Cortex of kidney (tissue), 1 donor: ENCODE results near the gene SRSF1.
"Not testable (repeated sequence)": the region's sequence is repeated elsewhere in the genome, so short reads cannot be mapped to it uniquely, and the experiment has no call there.

ENCODE experiments used
- DNase-seq: peaks from one replicate; lab custom pipeline; 2025; lab: John Stamatoyannopoulos, UW

Gene SRSF1

GRCh38 chr17:57988301-57989250 is 18.5 kb downstream of the SRSF1 start:
- DNase-seq = no peak

GRCh38 chr17:57987581-57988300 is 19.3 kb downstream of the SRSF1 start, which contains the start of gene VEZF1:
Gene VEZF1, minus strand, starts transcription at chr17:57988254. Its CDS starts 143 bp downstream, at chr17:57988111.
- DNase-seq = no peak

- no peak for DNase-seq
Measured at GRCh38 chr17:57986841-57987580, 20.0 kb downstream of the SRSF1 start.

GRCh38 chr17:57985675-57985974 is 21.4 kb downstream of the SRSF1 start:
- no peak for DNase-seq

GRCh38 chr17:57984936-57985674 is 21.9 kb downstream of the SRSF1 start:
- DNase-seq = no peak

- no peak for DNase-seq
Measured at GRCh38 chr17:57984261-57984890, 22.7 kb downstream of the SRSF1 start.

GRCh38 chr17:57983446-57983845 is 23.6 kb downstream of the SRSF1 start:
- DNase-seq = no peak

GRCh38 chr17:57982452-57983170 is 24.4 kb downstream of the SRSF1 start:
- no peak for DNase-seq

- no peak for DNase-seq
Measured at GRCh38 chr17:57980522-57980921, 26.5 kb downstream of the SRSF1 start.

GRCh38 chr17:57979076-57979475 is 28.0 kb downstream of the SRSF1 start:
- no peak for DNase-seq

- DNase-seq = no peak
Measured at GRCh38 chr17:57976594-57976993, 30.5 kb downstream of the SRSF1 start.

GRCh38 chr17:57975044-57975443 is 32.0 kb downstream of the SRSF1 start:
- DNase-seq = no peak

- DNase-seq = not testable (repeated sequence)
Measured at GRCh38 chr17:57974053-57974824, 32.8 kb downstream of the SRSF1 start.

GRCh38 chr17:57972151-57972550 is 34.9 kb downstream of the SRSF1 start:
- DNase-seq = no peak

- DNase-seq = no peak
Measured at GRCh38 chr17:57971572-57971971, 35.5 kb downstream of the SRSF1 start.

- no peak for DNase-seq
Measured at GRCh38 chr17:57970710-57971109, 36.3 kb downstream of the SRSF1 start.

- DNase-seq = no peak
Measured at GRCh38 chr17:57968456-57968855, 38.6 kb downstream of the SRSF1 start.

GRCh38 chr17:57966875-57967274 is 40.2 kb downstream of the SRSF1 start:
- no peak for DNase-seq

GRCh38 chr17:57966246-57966645 is 40.8 kb downstream of the SRSF1 start:
- DNase-seq = no peak
